ENCODE results near the gene TRAPPC3.

TRAPPC3 gene

GRCh38 chr1:36154335-36154734 lies 5.0 kb upstream of the TRAPPC3 start:
- DNase-seq (ENCODE audit: low read depth, low spot score): no peak

- DNase-seq (ENCODE audit: low read depth, low spot score): no peak
Measured at GRCh38 chr1:36153476-36153875, 4.2 kb upstream of the TRAPPC3 start.

- no peak for DNase-seq (ENCODE audit: low read depth, low spot score)
Measured at GRCh38 chr1:36151845-36152203, 2.5 kb upstream of the TRAPPC3 start.

GRCh38 chr1:36151134-36151844 lies 2.0 kb upstream of the TRAPPC3 start:
- DNase-seq (ENCODE audit: low read depth, low spot score): no peak

- DNase-seq (ENCODE audit: low read depth, low spot score): no peak
Measured at GRCh38 chr1:36150296-36151133, 1.2 kb upstream of the TRAPPC3 start.

- no peak for DNase-seq (ENCODE audit: low read depth, low spot score)
Measured at GRCh38 chr1:36149973-36150295, 648 bp upstream of the TRAPPC3 start.

- no peak for DNase-seq (ENCODE audit: low read depth, low spot score)
Measured at GRCh38 chr1:36148821-36149236, 457 bp downstream of the TRAPPC3 start.

- DNase-seq (ENCODE audit: low read depth, low spot score): no peak
Measured at GRCh38 chr1:36144413-36144812, 4.9 kb downstream of the TRAPPC3 start.

- DNase-seq (ENCODE audit: low read depth, low spot score): no peak
Measured at GRCh38 chr1:36143424-36143823, 5.9 kb downstream of the TRAPPC3 start.

GRCh38 chr1:36142121-36142520 lies 7.2 kb downstream of the TRAPPC3 start:
- no peak for DNase-seq (ENCODE audit: low read depth, low spot score)

- no peak for DNase-seq (ENCODE audit: low read depth, low spot score)
Measured at GRCh38 chr1:36139521-36139920, 9.8 kb downstream of the TRAPPC3 start.

GRCh38 chr1:36137776-36138175 lies 11.5 kb downstream of the TRAPPC3 start:
- DNase-seq (ENCODE audit: low read depth, low spot score): no peak

GRCh38 chr1:36137226-36137625 lies 12.1 kb downstream of the TRAPPC3 start:
- DNase-seq (ENCODE audit: low read depth, low spot score): no peak

GRCh38 chr1:36136535-36136934 lies 12.8 kb downstream of the TRAPPC3 start:
- DNase-seq (ENCODE audit: low read depth, low spot score): no peak

GRCh38 chr1:36135796-36136195 lies 13.5 kb downstream of the TRAPPC3 start:
- DNase-seq (ENCODE audit: low read depth, low spot score): no peak

- no peak for DNase-seq (ENCODE audit: low read depth, low spot score)
Measured at GRCh38 chr1:36135330-36135667, 14.0 kb downstream of the TRAPPC3 start.

GRCh38 chr1:36134505-36135329 lies 14.6 kb downstream of the TRAPPC3 start:
- no peak for DNase-seq (ENCODE audit: low read depth, low spot score)

GRCh38 chr1:36134031-36134430 lies 15.3 kb downstream of the TRAPPC3 start:
- no peak for DNase-seq (ENCODE audit: low read depth, low spot score)

- DNase-seq (ENCODE audit: low read depth, low spot score): no peak
Measured at GRCh38 chr1:36133484-36133883, 15.8 kb downstream of the TRAPPC3 start.

- no peak for DNase-seq (ENCODE audit: low read depth, low spot score)
Measured at GRCh38 chr1:36132029-36132428, 17.3 kb downstream of the TRAPPC3 start.

GRCh38 chr1:36128905-36129206 lies 20.4 kb downstream of the TRAPPC3 start:
- DNase-seq (ENCODE audit: low read depth, low spot score): no peak

GRCh38 chr1:36128126-36128904 lies 21.0 kb downstream of the TRAPPC3 start:
- no peak for DNase-seq (ENCODE audit: low read depth, low spot score)
